GM08714 (cell line): ENCODE results near the gene TMEM59L.

ENCODE experiments used
- H3K4me3 ChIP-seq: fragments of 200-500 bp; sonication (Bioruptor generic); 2 replicates; pipeline ENCODE4 v1.5.1; 2014; ENCODE audit warnings: mild to moderate bottlenecking, low read length, inconsistent platforms
- ZNF274 ChIP-seq: IDR thresholded peaks from 2 replicates; pipeline ENCODE4 v1.6.1; 2012; ENCODE audit warnings: mild to moderate bottlenecking, low read depth, low read length

The TMEM59L gene

DNA sequence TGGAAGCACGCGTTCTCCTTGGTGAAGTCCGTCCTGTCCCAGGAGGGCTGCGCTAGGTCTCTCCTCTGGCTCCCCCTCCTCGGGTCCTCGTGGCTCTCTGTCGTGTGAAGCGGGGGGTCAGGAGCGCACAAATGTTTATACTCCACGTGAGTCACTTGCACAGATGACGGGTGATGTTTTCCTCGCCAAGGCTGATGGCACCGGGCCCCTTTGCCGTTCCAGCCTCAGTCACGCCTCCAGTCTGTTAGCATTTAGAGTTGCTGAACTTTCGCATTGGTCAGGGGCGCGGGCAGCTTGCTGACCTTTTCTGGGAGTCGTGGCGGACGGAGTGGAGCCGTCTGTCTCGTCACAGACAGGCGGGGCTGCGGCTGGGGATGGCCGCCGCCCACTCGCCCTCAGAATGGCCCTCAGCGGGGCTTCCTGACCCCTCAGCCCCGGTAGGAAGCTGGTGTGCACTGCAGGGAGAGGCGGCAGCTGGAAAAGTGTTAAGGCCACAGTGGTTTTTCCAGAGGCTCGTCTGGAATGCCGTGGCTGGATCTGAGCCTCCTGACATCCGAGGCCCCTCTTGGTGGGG lies 37.9 kb downstream of the TMEM59L start:
- TF ChIP-seq ZNF274 = no peak
- H3K4me3 ChIP-seq = no peak overlapping the region

DNA sequence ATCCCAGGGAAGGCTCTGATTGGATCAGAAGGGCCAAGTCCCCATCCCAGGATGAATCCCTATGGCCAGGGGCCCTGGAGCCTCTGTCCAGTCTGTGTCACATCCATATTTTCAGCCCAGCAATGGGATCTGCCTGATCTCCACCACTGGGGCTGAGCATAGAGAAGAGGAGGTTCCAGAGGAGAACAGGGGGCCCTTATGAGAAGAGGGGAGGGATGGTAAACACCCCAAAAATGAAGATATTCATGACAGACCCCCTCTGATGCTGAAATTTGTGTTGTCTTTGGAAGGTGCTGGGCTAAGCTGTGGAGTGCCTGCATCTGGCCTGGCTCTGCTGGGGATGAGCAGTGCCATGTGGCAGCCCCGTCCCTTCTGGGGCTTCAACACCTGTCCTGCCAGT lies 38.6 kb downstream of the TMEM59L start:
- TF ChIP-seq ZNF274 = no peak
- H3K4me3 ChIP-seq = no peak overlapping the region

GRCh38 chr19:18651733-18652132 lies 39.1 kb downstream of the TMEM59L start:
- H3K4me3 ChIP-seq = no peak overlapping the region
- TF ChIP-seq ZNF274 = no peak

GRCh38 chr19:18653853-18654252 lies 41.2 kb downstream of the TMEM59L start:
- no peak overlapping the region for H3K4me3 ChIP-seq
- TF ChIP-seq ZNF274 = no peak

DNA sequence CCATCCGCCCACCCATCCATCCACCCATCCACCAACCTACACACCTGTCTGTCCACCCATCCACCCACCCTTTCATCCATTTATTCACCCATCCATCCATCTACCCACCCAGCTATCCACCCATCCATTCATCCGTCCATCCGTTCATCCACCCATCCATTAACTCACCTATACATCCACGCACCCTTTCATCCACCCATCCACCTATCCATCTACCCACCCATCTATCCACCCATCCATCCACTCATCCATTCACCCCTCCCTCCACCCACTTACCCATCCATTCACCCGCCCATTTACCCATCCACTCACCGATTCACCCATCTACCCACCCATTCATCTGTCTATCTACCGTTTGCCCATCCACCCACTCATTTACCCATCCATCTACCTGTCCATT lies 41.8 kb downstream of the TMEM59L start:
- no peak overlapping the region for H3K4me3 ChIP-seq
- TF ChIP-seq ZNF274 = no peak

DNA sequence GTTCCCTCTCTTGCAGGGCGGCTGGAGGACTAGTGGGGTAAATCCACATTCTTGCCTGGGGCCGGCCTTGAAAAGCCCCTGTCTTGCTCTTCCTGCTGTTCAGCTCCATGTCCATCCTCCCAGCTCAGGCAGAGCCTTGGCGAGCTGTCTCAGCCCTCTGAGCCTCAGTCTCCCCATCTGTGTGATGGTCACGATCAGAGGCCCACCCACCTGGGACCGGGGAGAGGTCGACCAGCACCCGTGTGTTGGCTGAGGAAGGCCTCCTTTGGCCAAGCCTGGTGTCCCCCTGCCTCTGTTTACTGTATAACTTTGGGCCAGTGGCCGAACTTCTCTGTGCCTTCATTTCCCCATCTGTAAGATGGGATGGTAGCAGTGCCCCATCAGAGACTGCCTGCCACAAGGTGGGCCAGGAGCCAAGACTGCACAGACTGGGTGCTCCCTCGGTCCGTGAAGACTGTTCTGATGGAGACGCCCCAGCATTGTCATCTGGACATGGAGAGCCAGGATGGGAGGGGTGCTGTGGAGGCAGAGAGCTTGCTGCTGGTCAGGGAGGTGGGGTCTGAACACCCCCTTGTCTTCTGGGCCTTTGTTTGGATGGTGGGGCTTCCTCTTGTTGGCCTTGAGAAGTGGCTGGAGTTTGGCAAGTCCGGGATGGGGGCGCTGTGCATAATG lies 42.6 kb downstream of the TMEM59L start:
- no peak for TF ChIP-seq ZNF274
- H3K4me3 ChIP-seq = no peak overlapping the region

DNA sequence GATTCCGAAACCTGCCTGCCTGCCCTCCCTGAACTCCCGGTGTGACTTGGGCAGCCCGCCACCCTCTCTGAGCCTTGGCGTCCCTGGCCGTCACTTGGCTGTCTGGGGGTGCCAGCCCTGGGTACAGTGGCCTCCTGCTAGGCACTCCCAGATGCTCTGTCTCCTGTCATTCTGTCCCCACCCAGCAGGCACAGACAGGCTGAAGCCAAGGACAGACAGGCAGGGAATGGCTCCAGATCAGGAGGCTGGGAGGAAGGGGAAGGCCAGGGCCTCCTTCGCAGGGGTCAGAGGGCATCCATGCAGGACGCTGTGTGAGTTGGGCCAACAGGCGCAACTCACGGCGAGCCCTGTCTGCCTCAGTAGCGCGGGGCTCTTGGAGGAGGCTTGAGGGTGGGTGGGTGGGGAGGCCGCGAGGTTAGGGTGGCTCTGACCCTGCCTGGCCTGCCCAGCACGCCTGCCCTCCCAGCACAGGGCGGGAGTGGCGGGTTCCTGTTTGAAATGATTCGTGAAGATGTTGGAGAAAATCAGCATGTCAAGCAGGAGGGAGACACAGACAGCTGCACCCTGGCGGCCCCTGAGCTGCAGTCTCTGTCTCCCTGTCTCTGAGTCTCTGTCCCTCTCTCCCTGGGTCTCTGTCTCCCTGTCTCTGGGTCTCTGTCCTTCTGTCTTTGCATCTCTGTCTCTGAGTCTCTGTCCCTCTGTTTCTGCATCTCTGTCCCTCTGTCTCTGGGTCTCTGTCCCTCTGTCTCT lies 43.8 kb downstream of the TMEM59L start:
- no peak for TF ChIP-seq ZNF274
- H3K4me3 ChIP-seq = no peak overlapping the region

DNA sequence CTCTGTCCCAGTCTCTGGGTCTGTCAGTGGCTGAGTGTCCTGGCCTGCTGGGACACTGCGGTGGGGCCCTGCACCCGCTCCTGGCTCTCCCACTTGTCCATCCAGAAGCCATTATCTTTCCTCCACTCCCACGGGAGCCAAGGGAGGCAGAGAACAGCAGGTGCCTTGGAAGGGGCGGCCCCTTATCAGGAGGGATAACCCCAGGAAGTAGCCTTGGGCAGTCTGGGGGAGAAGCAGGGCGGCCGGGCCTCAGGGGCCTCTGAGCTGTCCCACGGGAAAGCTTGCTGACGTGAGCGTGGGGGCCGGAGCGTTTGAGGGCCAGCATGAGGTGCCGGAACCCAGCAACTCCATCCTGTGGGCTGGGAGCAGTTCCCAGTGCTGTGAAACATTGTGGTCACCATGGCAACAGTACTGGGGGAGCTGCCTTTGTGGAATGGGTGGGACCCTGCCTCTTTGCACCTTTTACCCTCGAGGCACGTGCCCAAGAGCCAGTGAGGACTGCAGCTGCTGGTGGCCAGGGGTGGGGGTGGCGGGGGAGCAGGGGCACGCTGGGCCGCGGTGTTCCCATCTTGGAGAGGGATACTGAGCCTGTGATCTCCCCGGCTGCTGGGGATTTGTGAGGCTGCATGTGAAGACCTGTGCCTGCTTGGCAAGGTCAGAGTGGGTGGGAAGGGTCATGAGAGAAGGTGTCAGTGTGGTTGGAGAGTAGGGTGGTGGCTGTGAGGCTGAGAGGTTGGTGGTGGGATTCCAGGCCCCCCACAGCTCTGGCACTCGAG lies 45.1 kb downstream of the TMEM59L start:
- H3K4me3 ChIP-seq = no peak overlapping the region
- no peak for TF ChIP-seq ZNF274

- TF ChIP-seq ZNF274 = no peak
- no peak overlapping the region for H3K4me3 ChIP-seq
These were observed 45.7 kb downstream of the TMEM59L start for GRCh38 chr19:18658366-18658855.

DNA sequence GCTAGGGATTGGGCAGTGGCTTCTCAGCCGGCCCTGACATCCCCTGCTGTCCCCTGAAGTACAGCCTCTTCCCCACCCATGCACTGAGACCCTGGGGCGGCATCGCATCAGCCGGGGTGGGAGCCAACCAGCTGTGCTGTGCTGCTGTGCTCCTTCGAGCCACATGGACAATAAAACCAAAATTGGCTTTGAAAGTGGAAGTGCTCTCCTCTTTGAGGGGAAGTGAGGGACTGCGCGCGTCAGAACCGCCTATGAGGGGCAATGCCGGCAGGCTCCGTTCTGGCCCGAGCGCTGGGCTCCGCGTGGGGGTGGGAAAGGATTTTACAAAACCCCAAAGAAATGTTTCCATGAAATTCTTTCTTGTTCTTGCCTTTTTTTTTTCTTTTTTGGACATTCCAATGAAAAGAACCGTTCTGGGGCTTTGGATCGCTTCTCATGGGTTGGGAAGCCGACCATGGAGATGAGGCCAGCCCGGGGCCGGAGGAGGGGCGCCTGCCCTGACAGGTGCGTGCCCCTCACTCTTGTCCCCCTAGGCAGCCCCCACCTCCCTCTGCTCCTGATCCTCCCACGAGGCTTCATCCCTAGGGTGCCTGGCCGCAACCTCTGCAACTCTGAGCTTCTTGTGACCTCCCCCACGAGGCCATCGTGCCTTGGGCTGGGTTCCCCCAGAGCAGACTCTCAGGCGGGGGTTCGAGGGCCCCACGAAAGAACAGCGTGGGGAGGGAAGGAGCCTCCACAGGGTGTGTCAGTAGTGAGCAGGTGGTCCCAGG lies 46.8 kb downstream of the TMEM59L start:
- no peak overlapping the region for H3K4me3 ChIP-seq
- TF ChIP-seq ZNF274 = no peak

GRCh38 chr19:18660051-18660910 lies 47.6 kb downstream of the TMEM59L start:
- no peak overlapping the region for H3K4me3 ChIP-seq
- no peak for TF ChIP-seq ZNF274

- H3K4me3 ChIP-seq = no peak overlapping the region
These were observed 48.4 kb downstream of the TMEM59L start for GRCh38 chr19:18660939-18661670.

More at GRCh38 chr19:18660939-18661670, 48.4 kb downstream of the TMEM59L start:
- TF ChIP-seq ZNF274 = no peak
